Testis (tissue), 2 donors: ENCODE measurements around the gene SYMPK.

Experiments used
- CTCF ChIP-seq, 3 experiments: fragments of 450-650 bp in 2 of 3; fragments of 200-600 bp in 1 of 3; sonication (generic) in 1 of 3; IDR thresholded peaks; one replicate each; pipeline ENCODE4 v1.5.1; 2016 to 2019; ENCODE audit warnings: antibody characterized with exemption in 3 of 3, mild to moderate bottlenecking in 2 of 3, moderate library complexity in 1 of 3
- POLR2A ChIP-seq: fragments of 450-650 bp; IDR thresholded peaks from one replicate; pipeline ENCODE4 v1.6.1; 2017; ENCODE audit warnings: antibody characterized with exemption, mild to moderate bottlenecking, moderate library complexity

- TF ChIP-seq POLR2A: no peak
- TF ChIP-seq CTCF (IDR thresholded peaks at IDR 0.05): no peak
Measured at GRCh38 chr19:45827459-45828093, 35.4 kb downstream of the SYMPK start.
